ENCODE results near the gene P4HA3. TPM values are rescaled to one million over a fixed set of nuclear protein-coding genes. Genes with fewer than 3 reads are reported as not detected.

P4HA3 gene
- total and polyA plus RNA-seq, 9 of the 15 experiments (the other 6 are each of a cell fraction or from before 2014, with no cell fraction given), result 0.01 to 0.03 TPM; not detected in 7

- TF ChIP-seq CHCHD3 (CRISPR knock-in tag; IDR thresholded peaks at IDR 0.05), result no peak
- no peak for TF ChIP-seq IFI16 (CRISPR knock-in tag; IDR thresholded peaks at IDR 0.05)
- peak; percentile 72 for TF ChIP-seq C11orf30 (IDR thresholded peaks at IDR 0.05; ENCODE audit: low read depth)
- TF ChIP-seq CTCF (IDR thresholded peaks at IDR 0.05 in 2 of 3, conservative IDR thresholded peaks at IDR 0.05 in 1 of 3; ENCODE audit: insufficient read depth in 2 of 3, low read depth in 1 of 3, low read length in 3 of 3), result no peak
- no peak for TF ChIP-seq YY1 (IDR thresholded peaks at IDR 0.05; ENCODE audit: borderline replicate concordance in 1 of 3, control insufficient read depth in 1 of 3, extremely low read depth in 1 of 3, insufficient read depth in 3 of 3, insufficient read length in 1 of 3, insufficient replicate concordance in 2 of 3, low read depth in 1 of 3, low read length in 2 of 3)
- TF ChIP-seq KDM1A (IDR thresholded peaks at IDR 0.05), result peak; percentile 94 to 95
- peak; percentile 89 for TF ChIP-seq NFE2 (IDR thresholded peaks at IDR 0.05; ENCODE audit: low read depth)
- TF ChIP-seq CREB3 (tag; conservative IDR thresholded peaks at IDR 0.05; ENCODE audit: low read depth), result no peak
- TF ChIP-seq HDAC1 (IDR thresholded peaks at IDR 0.05), result peak in 1 of 2 experiments; percentile 73; a peak in 2 of 4 replicates
Observed at GRCh38 chr11:74288161-74288560, 23.3 kb downstream of the P4HA3 start (continued).
